ENCODE measurements around the gene NCS1. TPM values are rescaled to one million over a fixed set of nuclear protein-coding genes. Genes with fewer than 3 reads are reported as not detected.
"Not testable (repeated sequence)": the region's sequence is repeated elsewhere in the genome, so short reads cannot be mapped to it uniquely, and the experiment has no call there.

NCS1 gene
- total and polyA plus RNA-seq, 2 donors, result 5.4 to 6.9 TPM

GRCh38 chr9:130246126-130246525 is 73.9 kb downstream of the NCS1 start:
- peaks cover 0 to 3% of the 10 kb centered on the region in 2 donors for H3K27me3 ChIP-seq (ENCODE audit: control insufficient read depth in 2 of 2, insufficient read depth in 1 of 2, low read length in 1 of 2)
- H3K36me3 ChIP-seq (ENCODE audit: control insufficient read depth in 2 of 2, insufficient read depth in 2 of 2, low read length in 1 of 2), result no peaks in the 10 kb centered on the region
- no peak overlapping the region for H3K27ac ChIP-seq (ENCODE audit: low read depth in 1 of 2, low read length in 1 of 2)
- no peaks in the 10 kb centered on the region for H3K9me3 ChIP-seq (ENCODE audit: control insufficient read depth in 2 of 2, insufficient read depth in 1 of 2, low read length in 1 of 2)
- DNase-seq (ENCODE audit: low read depth in 6 of 9, low spot score in 9 of 9), result no peak
- 98% methylated on average over 3 of the region's 3 CpGs for WGBS
- no peak overlapping the region for H3K4me3 ChIP-seq (ENCODE audit: low read length in 2 of 2)
- H3K4me1 ChIP-seq (ENCODE audit: control insufficient read depth in 2 of 2, insufficient read depth in 2 of 2, low read length in 2 of 2), result peaks cover 2 to 8% of the 10 kb centered on the region in 2 donors

- no peak overlapping the region for H3K4me3 ChIP-seq (ENCODE audit: low read length in 2 of 2)
- no peaks in the 10 kb centered on the region for H3K4me1 ChIP-seq (ENCODE audit: control insufficient read depth in 2 of 2, insufficient read depth in 2 of 2, low read length in 2 of 2)
- no peaks in the 10 kb centered on the region for H3K36me3 ChIP-seq (ENCODE audit: control insufficient read depth in 2 of 2, insufficient read depth in 2 of 2, low read length in 1 of 2)
- H3K27me3 ChIP-seq (ENCODE audit: control insufficient read depth in 2 of 2, insufficient read depth in 1 of 2, low read length in 1 of 2), result peaks cover 3 to 10% of the 10 kb centered on the region in 2 donors
- peak overlapping the region in 1 of 2 donors; percentile 47 for H3K27ac ChIP-seq (ENCODE audit: low read depth in 1 of 2, low read length in 1 of 2)
- WGBS, result 85% methylated on average over 23 of the region's 23 CpGs
- H3K9me3 ChIP-seq (ENCODE audit: control insufficient read depth in 2 of 2, insufficient read depth in 1 of 2, low read length in 1 of 2), result peaks cover 0 to 3% of the 10 kb centered on the region in 2 donors
- DNase-seq (ENCODE audit: low read depth in 6 of 9, low spot score in 9 of 9), result no peak
These were observed 82.8 kb downstream of the NCS1 start for GRCh38 chr9:130254747-130255630.

GRCh38 chr9:130255631-130256134 is 83.5 kb downstream of the NCS1 start:
- Histone ChIP-seq H3K36me3 (ENCODE audit: control insufficient read depth in 2 of 2, insufficient read depth in 2 of 2, low read length in 1 of 2) (no peaks in the 10 kb centered on the region), H3K4me3 (ENCODE audit: low read length in 2 of 2) (no peak overlapping the region), H3K27me3 (ENCODE audit: control insufficient read depth in 2 of 2, insufficient read depth in 1 of 2, low read length in 1 of 2) (peaks cover 3 to 10% of the 10 kb centered on the region in 2 donors), H3K4me1 (ENCODE audit: control insufficient read depth in 2 of 2, insufficient read depth in 2 of 2, low read length in 2 of 2) (no peaks in the 10 kb centered on the region), H3K27ac (ENCODE audit: low read depth in 1 of 2, low read length in 1 of 2) (peak overlapping the region in 1 of 2 donors; percentile 47), H3K9me3 (ENCODE audit: control insufficient read depth in 2 of 2, insufficient read depth in 1 of 2, low read length in 1 of 2) (peaks cover 0 to 3% of the 10 kb centered on the region in 2 donors)
- WGBS, result 89% methylated on average over 5 of the region's 5 CpGs
- no peak for DNase-seq (ENCODE audit: low read depth in 6 of 9, low spot score in 9 of 9)

- WGBS, result 94% methylated on average over 2 of the region's 2 CpGs
- no peak overlapping the region for H3K4me3 ChIP-seq (ENCODE audit: low read length in 2 of 2)
- peaks cover 0 to 3% of the 10 kb centered on the region in 2 donors for H3K9me3 ChIP-seq (ENCODE audit: control insufficient read depth in 2 of 2, insufficient read depth in 1 of 2, low read length in 1 of 2)
- no peak for DNase-seq (ENCODE audit: low read depth in 6 of 9, low spot score in 9 of 9)
- H3K27me3 ChIP-seq (ENCODE audit: control insufficient read depth in 2 of 2, insufficient read depth in 1 of 2, low read length in 1 of 2), result peaks cover 3 to 18% of the 10 kb centered on the region in 2 donors
- H3K4me1 ChIP-seq (ENCODE audit: control insufficient read depth in 2 of 2, insufficient read depth in 2 of 2, low read length in 2 of 2), result no peaks in the 10 kb centered on the region
- H3K27ac ChIP-seq (ENCODE audit: low read depth in 1 of 2, low read length in 1 of 2), result no peak overlapping the region
- no peaks in the 10 kb centered on the region for H3K36me3 ChIP-seq (ENCODE audit: control insufficient read depth in 2 of 2, insufficient read depth in 2 of 2, low read length in 1 of 2)
These were observed 84.4 kb downstream of the NCS1 start for GRCh38 chr9:130256644-130257043.

- 93% methylated on average over 7 of the region's 7 CpGs for whole genome bisulfite sequencing
- H3K4me3 ChIP-seq (ENCODE audit: low read length in 2 of 2); H3K36me3 ChIP-seq (ENCODE audit: control insufficient read depth in 2 of 2, insufficient read depth in 2 of 2, low read length in 1 of 2); H3K9me3 ChIP-seq (ENCODE audit: control insufficient read depth in 2 of 2, insufficient read depth in 1 of 2, low read length in 1 of 2); DNase-seq (ENCODE audit: low read depth in 6 of 9, low spot score in 9 of 9); H3K4me1 ChIP-seq (ENCODE audit: control insufficient read depth in 2 of 2, insufficient read depth in 2 of 2, low read length in 2 of 2); H3K27ac ChIP-seq (ENCODE audit: low read depth in 1 of 2, low read length in 1 of 2): not testable (repeated sequence)
- H3K27me3 ChIP-seq (ENCODE audit: control insufficient read depth in 2 of 2, insufficient read depth in 1 of 2, low read length in 1 of 2), result peaks cover 3 to 31% of the 10 kb centered on the region in 2 donors
These were observed 85.9 kb downstream of the NCS1 start for GRCh38 chr9:130258137-130258536.

- H3K4me1 ChIP-seq (ENCODE audit: control insufficient read depth in 2 of 2, insufficient read depth in 2 of 2, low read length in 2 of 2), result no peaks in the 10 kb centered on the region
- peaks cover 0 to under 1% of the 10 kb centered on the region in 2 donors for H3K9me3 ChIP-seq (ENCODE audit: control insufficient read depth in 2 of 2, insufficient read depth in 1 of 2, low read length in 1 of 2)
- WGBS, result 89% methylated on average over 4 of the region's 4 CpGs
- H3K36me3 ChIP-seq (ENCODE audit: control insufficient read depth in 2 of 2, insufficient read depth in 2 of 2, low read length in 1 of 2), result no peaks in the 10 kb centered on the region
- H3K4me3 ChIP-seq (ENCODE audit: low read length in 2 of 2), result no peak overlapping the region
- DNase-seq (ENCODE audit: low read depth in 6 of 9, low spot score in 9 of 9), result no peak
- H3K27me3 ChIP-seq (ENCODE audit: control insufficient read depth in 2 of 2, insufficient read depth in 1 of 2, low read length in 1 of 2), result peaks cover 10 to 40% of the 10 kb centered on the region in 2 donors
- no peak overlapping the region for H3K27ac ChIP-seq (ENCODE audit: low read depth in 1 of 2, low read length in 1 of 2)
These were observed 86.8 kb downstream of the NCS1 start for GRCh38 chr9:130259044-130259443.

GRCh38 chr9:130260816-130261765 is 88.9 kb downstream of the NCS1 start:
- Histone ChIP-seq H3K27me3 (ENCODE audit: control insufficient read depth in 2 of 2, insufficient read depth in 1 of 2, low read length in 1 of 2) (peaks cover 25 to 58% of the 10 kb centered on the region in 2 donors), H3K27ac (ENCODE audit: low read depth in 1 of 2, low read length in 1 of 2) (no peak overlapping the region), H3K9me3 (ENCODE audit: control insufficient read depth in 2 of 2, insufficient read depth in 1 of 2, low read length in 1 of 2) (no peaks in the 10 kb centered on the region), H3K4me3 (ENCODE audit: low read length in 2 of 2) (no peak overlapping the region), H3K36me3 (ENCODE audit: control insufficient read depth in 2 of 2, insufficient read depth in 2 of 2, low read length in 1 of 2) (no peaks in the 10 kb centered on the region), H3K4me1 (ENCODE audit: control insufficient read depth in 2 of 2, insufficient read depth in 2 of 2, low read length in 2 of 2) (no peaks in the 10 kb centered on the region)
- 88% methylated on average over 16 of the region's 16 CpGs for WGBS
- DNase-seq (ENCODE audit: low read depth in 6 of 9, low spot score in 9 of 9), result no peak

- no peaks in the 10 kb centered on the region for H3K4me1 ChIP-seq (ENCODE audit: control insufficient read depth in 2 of 2, insufficient read depth in 2 of 2, low read length in 2 of 2)
- no peak overlapping the region for H3K4me3 ChIP-seq (ENCODE audit: low read length in 2 of 2)
- peaks cover 36 to 69% of the 10 kb centered on the region in 2 donors for H3K27me3 ChIP-seq (ENCODE audit: control insufficient read depth in 2 of 2, insufficient read depth in 1 of 2, low read length in 1 of 2)
- no peak overlapping the region for H3K27ac ChIP-seq (ENCODE audit: low read depth in 1 of 2, low read length in 1 of 2)
- no peaks in the 10 kb centered on the region for H3K9me3 ChIP-seq (ENCODE audit: control insufficient read depth in 2 of 2, insufficient read depth in 1 of 2, low read length in 1 of 2)
- DNase-seq (ENCODE audit: low read depth in 6 of 9, low spot score in 9 of 9), result no peak
- no peaks in the 10 kb centered on the region for H3K36me3 ChIP-seq (ENCODE audit: control insufficient read depth in 2 of 2, insufficient read depth in 2 of 2, low read length in 1 of 2)
- 80% methylated on average over 17 of the region's 17 CpGs for WGBS
These were observed 90.0 kb downstream of the NCS1 start for GRCh38 chr9:130262061-130262745.
